Neural cell (in vitro differentiated cells): ENCODE results near the gene PMEPA1. TPM values are rescaled to one million over a fixed set of nuclear protein-coding genes. Genes with fewer than 3 reads are reported as not detected.

Source experiments
- H2AFZ ChIP-seq: fragments of 200-600, 300-800 bp; sonication (generic), shearing (Covaris generic); 2 replicates; pipeline ENCODE4 v1.6.0; 2014; ENCODE audit warnings: low read depth, mild to moderate bottlenecking, antibody characterized with exemption, low read length, moderate library complexity
- H3F3A ChIP-seq: fragments of 200-600 bp; shearing (Covaris generic); 2 replicates; pipeline ENCODE4 v1.6.1; 2016; ENCODE audit warnings: mild to moderate bottlenecking, moderate library complexity, mixed read lengths, antibody characterized with exemption, low read length; ENCODE audit not compliant: insufficient read depth, poor library complexity, severe bottlenecking
- H3K27ac ChIP-seq: fragments of 200-600, 300-800 bp; sonication (generic), shearing (Covaris generic); 2 replicates; pipeline ENCODE4 v1.5.1; 2014; ENCODE audit warnings: mild to moderate bottlenecking, low read length, moderate library complexity
- H3K27me3 ChIP-seq: fragments of 300-800, 200-600 bp; sonication (generic), shearing (Covaris generic); 2 replicates; pipeline ENCODE4 v1.6.0; 2014; ENCODE audit warnings: mild to moderate bottlenecking, low read depth, low read length, moderate library complexity; ENCODE audit not compliant: insufficient read depth
- H3K36me3 ChIP-seq: fragments of 300-800, 200-600 bp; sonication (generic), shearing (Covaris generic); 2 replicates; pipeline ENCODE4 v1.5.1; 2014; ENCODE audit warnings: mild to moderate bottlenecking, antibody characterized with exemption, low read length, moderate library complexity; ENCODE audit not compliant: insufficient read depth
- H3K4me2 ChIP-seq: fragments of 300-800, 200-600 bp; sonication (generic), shearing (Covaris generic); 2 replicates; pipeline ENCODE4 v1.6.0; 2014; ENCODE audit warnings: mild to moderate bottlenecking, low read length
- H3K4me3 ChIP-seq: fragments of 300-800, 200-600 bp; sonication (generic), shearing (Covaris generic); 2 replicates; pipeline ENCODE4 v1.5.1; 2014; ENCODE audit warnings: mild to moderate bottlenecking, low read length, moderate library complexity
- H3K79me2 ChIP-seq: fragments of 200-600 bp; shearing (Covaris generic); replicated peaks from 2 replicates; pipeline ENCODE4 v1.6.0; 2014; ENCODE audit warnings: mild to moderate bottlenecking, low read length, moderate library complexity; ENCODE audit not compliant: insufficient read depth
- H3K9ac ChIP-seq: fragments of 300-800, 200-600 bp; sonication (generic), shearing (Covaris generic); 2 replicates; pipeline ENCODE4 v1.6.1; 2016; ENCODE audit warnings: mild to moderate bottlenecking, low read length, mixed read lengths
- H3K9me2 ChIP-seq: fragments of 200-600 bp; shearing (Covaris generic); 2 replicates; pipeline ENCODE4 v1.6.1; 2016; ENCODE audit warnings: mild to moderate bottlenecking, low read length, mixed read lengths; ENCODE audit not compliant: insufficient read depth
- H3K9me3 ChIP-seq: fragments of 200-600, 300-800 bp; sonication (generic), shearing (Covaris generic); 2 replicates; pipeline ENCODE4 v1.6.1; 2016; ENCODE audit warnings: mild to moderate bottlenecking, mixed run types, low read length, moderate library complexity, mixed read lengths
- H4K20me1 ChIP-seq: fragments of 200-600 bp; shearing (Covaris generic); 2 replicates; pipeline ENCODE4 v1.6.1; 2016; ENCODE audit warnings: mild to moderate bottlenecking, mixed run types; ENCODE audit not compliant: insufficient read depth
- EP300 ChIP-seq: fragments of 450-650 bp; conservative IDR thresholded peaks from 2 replicates; pipeline ENCODE4 v1.6.1; 2014; ENCODE audit warnings: antibody characterized with exemption, mild to moderate bottlenecking, moderate library complexity; ENCODE audit not compliant: poor library complexity, severe bottlenecking
- EZH2 ChIP-seq: fragments of 200-600, 300-800 bp; shearing (Covaris generic), sonication (generic); IDR thresholded peaks from 2 replicates; pipeline ENCODE4 v1.6.1; 2014; ENCODE audit warnings: antibody characterized with exemption, low read length, borderline replicate concordance, mild to moderate bottlenecking; ENCODE audit not compliant: insufficient read depth, poor library complexity, severe bottlenecking
- MXI1 ChIP-seq: fragments of 450-650 bp; conservative IDR thresholded peaks from 2 replicates; pipeline ENCODE4 v1.6.1; 2014; ENCODE audit warnings: antibody characterized with exemption, mild to moderate bottlenecking; ENCODE audit not compliant: poor library complexity, severe bottlenecking
- POLR2AphosphoS5 ChIP-seq: IDR thresholded peaks from 2 replicates; pipeline ENCODE4 v1.6.1; 2012
- RAD21 ChIP-seq: fragments of 450-650 bp; conservative IDR thresholded peaks from 2 replicates; pipeline ENCODE4 v1.6.1; 2014; ENCODE audit warnings: antibody characterized with exemption, mild to moderate bottlenecking, moderate library complexity
- SMC3 ChIP-seq: fragments of 450-650 bp; conservative IDR thresholded peaks from 2 replicates; pipeline ENCODE4 v1.6.1; 2014; ENCODE audit warnings: antibody characterized with exemption, mild to moderate bottlenecking, moderate library complexity; ENCODE audit not compliant: poor library complexity
- TAF1 ChIP-seq: IDR thresholded peaks from 2 replicates; pipeline ENCODE4 v1.6.1; 2012; ENCODE audit warnings: low read depth
- polyA plus RNA-seq: library from polyadenylated mRNA; depleted of rRNA; stranded (reverse); fragments of >200 nt; gene quantifications from 2 replicates; pipeline ENCODE4 v1.2.3, GENCODE V29; 2014
- TF ChIP-seq, protein P1 (sequence below): IDR thresholded peaks from 2 replicates; pipeline ENCODE4 v1.6.1; 2012; ENCODE audit warnings: borderline replicate concordance
- TF ChIP-seq, protein P2 (sequence below): fragments of 450-650 bp; IDR thresholded peaks from 2 replicates; pipeline ENCODE4 v1.5.1; 2014; ENCODE audit warnings: antibody characterized with exemption, mild to moderate bottlenecking, moderate library complexity; ENCODE audit not compliant: poor library complexity, severe bottlenecking

PMEPA1 gene
- polyA plus RNA-seq, 1 donor from 2014 or later: 5.0 TPM

DNA sequence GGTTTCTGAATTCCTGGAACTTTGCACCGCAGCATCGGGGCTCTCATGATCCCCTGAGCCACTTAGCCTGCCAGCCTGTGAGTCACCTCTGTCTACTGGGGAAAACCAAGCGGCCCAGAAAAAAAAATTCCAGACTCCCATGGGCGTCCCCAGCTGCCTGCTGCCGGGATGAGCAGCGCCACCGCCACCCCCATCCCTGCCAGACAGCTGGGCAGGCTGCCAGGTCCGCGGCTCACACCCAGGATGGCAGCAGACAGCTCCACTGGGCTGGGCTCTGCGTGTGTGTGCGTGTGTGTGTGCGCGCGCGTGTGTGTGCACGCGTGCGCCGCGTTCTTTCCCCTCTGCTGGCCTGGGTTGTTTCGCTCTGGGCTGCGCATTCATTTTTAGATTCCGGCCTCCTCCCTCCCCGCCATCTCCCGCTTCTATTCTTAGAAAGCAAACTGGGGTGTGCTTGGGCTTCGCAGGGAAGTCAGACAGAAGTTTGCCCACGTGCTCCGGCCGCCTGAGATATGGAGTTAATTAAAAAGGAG is 38.9 kb upstream of the PMEPA1 start:
- H3K36me3 ChIP-seq: no peaks in the 10 kb centered on the region
- no peaks in the 10 kb centered on the region for H3K27me3 ChIP-seq
- H3K27ac ChIP-seq: no peak overlapping the region
- no peaks in the 10 kb centered on the region for H4K20me1 ChIP-seq
- H3K9me2 ChIP-seq: no peaks in the 10 kb centered on the region
- TF ChIP-seq SMC3 (no peak), MXI1 (no peak), RAD21 (no peak), EP300 (no peak), TAF1 (no peak), EZH2 (no peak), POLR2AphosphoS5 (no peak)
- TF ChIP-seq, protein P1, sequence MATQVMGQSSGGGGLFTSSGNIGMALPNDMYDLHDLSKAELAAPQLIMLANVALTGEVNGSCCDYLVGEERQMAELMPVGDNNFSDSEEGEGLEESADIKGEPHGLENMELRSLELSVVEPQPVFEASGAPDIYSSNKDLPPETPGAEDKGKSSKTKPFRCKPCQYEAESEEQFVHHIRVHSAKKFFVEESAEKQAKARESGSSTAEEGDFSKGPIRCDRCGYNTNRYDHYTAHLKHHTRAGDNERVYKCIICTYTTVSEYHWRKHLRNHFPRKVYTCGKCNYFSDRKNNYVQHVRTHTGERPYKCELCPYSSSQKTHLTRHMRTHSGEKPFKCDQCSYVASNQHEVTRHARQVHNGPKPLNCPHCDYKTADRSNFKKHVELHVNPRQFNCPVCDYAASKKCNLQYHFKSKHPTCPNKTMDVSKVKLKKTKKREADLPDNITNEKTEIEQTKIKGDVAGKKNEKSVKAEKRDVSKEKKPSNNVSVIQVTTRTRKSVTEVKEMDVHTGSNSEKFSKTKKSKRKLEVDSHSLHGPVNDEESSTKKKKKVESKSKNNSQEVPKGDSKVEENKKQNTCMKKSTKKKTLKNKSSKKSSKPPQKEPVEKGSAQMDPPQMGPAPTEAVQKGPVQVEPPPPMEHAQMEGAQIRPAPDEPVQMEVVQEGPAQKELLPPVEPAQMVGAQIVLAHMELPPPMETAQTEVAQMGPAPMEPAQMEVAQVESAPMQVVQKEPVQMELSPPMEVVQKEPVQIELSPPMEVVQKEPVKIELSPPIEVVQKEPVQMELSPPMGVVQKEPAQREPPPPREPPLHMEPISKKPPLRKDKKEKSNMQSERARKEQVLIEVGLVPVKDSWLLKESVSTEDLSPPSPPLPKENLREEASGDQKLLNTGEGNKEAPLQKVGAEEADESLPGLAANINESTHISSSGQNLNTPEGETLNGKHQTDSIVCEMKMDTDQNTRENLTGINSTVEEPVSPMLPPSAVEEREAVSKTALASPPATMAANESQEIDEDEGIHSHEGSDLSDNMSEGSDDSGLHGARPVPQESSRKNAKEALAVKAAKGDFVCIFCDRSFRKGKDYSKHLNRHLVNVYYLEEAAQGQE: no peak
- TF ChIP-seq, protein P2, sequence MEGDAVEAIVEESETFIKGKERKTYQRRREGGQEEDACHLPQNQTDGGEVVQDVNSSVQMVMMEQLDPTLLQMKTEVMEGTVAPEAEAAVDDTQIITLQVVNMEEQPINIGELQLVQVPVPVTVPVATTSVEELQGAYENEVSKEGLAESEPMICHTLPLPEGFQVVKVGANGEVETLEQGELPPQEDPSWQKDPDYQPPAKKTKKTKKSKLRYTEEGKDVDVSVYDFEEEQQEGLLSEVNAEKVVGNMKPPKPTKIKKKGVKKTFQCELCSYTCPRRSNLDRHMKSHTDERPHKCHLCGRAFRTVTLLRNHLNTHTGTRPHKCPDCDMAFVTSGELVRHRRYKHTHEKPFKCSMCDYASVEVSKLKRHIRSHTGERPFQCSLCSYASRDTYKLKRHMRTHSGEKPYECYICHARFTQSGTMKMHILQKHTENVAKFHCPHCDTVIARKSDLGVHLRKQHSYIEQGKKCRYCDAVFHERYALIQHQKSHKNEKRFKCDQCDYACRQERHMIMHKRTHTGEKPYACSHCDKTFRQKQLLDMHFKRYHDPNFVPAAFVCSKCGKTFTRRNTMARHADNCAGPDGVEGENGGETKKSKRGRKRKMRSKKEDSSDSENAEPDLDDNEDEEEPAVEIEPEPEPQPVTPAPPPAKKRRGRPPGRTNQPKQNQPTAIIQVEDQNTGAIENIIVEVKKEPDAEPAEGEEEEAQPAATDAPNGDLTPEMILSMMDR: no peak
- no peak overlapping the region for H3K4me2 ChIP-seq
- no peaks in the 10 kb centered on the region for H3F3A ChIP-seq
- no peak overlapping the region for H3K4me3 ChIP-seq
- no peak overlapping the region for H3K9ac ChIP-seq
- no peak overlapping the region for H2AFZ ChIP-seq
- H3K79me2 ChIP-seq: no peaks in the 10 kb centered on the region
- no peaks in the 10 kb centered on the region for H3K9me3 ChIP-seq

DNA sequence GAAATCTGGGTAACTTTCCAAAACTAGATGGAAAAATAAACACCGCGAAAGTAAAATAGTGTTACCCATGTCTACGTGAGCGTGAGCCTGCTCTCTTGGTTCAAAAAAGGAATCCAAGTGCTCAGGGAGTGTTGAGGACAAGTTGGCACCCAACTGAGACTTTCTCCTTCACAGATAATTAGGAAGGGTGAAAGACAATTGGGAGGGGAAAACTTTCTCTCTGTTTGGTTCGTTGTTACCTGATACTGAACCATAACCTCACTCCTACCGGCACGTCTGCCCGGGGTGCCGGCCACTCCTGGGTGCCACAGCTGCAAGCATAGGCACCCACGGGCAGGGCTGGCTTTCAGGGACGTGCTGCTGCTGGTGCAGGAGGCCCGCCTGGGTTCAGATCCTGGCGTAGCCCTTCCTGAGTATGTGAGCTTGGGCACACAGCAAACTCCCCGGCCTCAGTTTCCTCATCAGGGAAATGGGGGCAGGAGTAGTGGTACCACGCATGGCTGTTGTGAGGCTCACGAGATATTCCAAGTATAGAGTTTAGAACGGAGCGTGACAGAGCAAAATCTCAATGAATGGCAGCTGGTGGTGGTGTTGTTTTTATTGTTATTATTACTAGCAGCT is 38.2 kb upstream of the PMEPA1 start:
- Histone ChIP-seq H4K20me1 (no peaks in the 10 kb centered on the region), H2AFZ (no peak overlapping the region), H3K79me2 (no peaks in the 10 kb centered on the region), H3K36me3 (no peaks in the 10 kb centered on the region), H3K4me2 (no peak overlapping the region), H3K9me2 (no peaks in the 10 kb centered on the region), H3F3A (no peaks in the 10 kb centered on the region), H3K27me3 (no peaks in the 10 kb centered on the region), H3K9me3 (no peaks in the 10 kb centered on the region), H3K4me3 (no peak overlapping the region), H3K27ac (no peak overlapping the region), H3K9ac (no peak overlapping the region)
- TF ChIP-seq SMC3 (no peak), EZH2 (no peak), TAF1 (no peak), POLR2AphosphoS5 (no peak)
- TF ChIP-seq, protein P2: no peak
